HL-60/S4 treated with phorbol 12-myristate 13-acetate at 8.2 ng/mL for 4 days and 3 days (cell line): ENCODE data around the gene SLC44A5.
"Not testable (repeated sequence)": the region's sequence is repeated elsewhere in the genome, so short reads cannot be mapped to it uniquely, and the experiment has no call there.

Source experiments
- in situ Hi-C: fragments of 300-500 bp; cut with MboI; formaldehyde crosslinking; loops from 2 replicates; pipeline ENCODE4 v1.15.0; 2022; ENCODE audit warnings: low sequenced_read_pairs

SLC44A5 gene

DNA sequence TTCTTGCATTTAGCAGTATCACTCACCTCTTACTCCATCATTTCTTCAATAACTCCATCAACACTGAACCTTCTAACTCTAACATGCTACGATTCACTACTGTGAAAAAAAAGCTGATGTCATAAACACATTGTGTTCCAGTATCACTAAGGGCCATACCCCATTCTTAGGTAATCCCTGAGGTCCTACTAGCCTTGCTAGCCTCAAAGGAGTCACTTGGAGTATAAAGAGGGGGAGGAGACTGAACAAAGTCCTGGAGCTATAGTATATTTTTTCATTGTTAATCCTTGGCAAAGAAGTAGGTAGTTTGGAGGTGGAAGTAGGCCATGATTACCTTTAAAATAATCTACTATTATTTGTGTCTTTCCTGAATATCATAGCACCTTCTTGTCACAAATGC, at the start of gene SLC44A5:
Gene SLC44A5 (minus strand): TSS at position 101 of the 400 bp plus-strand sequence. CDS start 69,667 bp downstream, outside the sequence.
- in situ Hi-C loops: no loop called here

DNA sequence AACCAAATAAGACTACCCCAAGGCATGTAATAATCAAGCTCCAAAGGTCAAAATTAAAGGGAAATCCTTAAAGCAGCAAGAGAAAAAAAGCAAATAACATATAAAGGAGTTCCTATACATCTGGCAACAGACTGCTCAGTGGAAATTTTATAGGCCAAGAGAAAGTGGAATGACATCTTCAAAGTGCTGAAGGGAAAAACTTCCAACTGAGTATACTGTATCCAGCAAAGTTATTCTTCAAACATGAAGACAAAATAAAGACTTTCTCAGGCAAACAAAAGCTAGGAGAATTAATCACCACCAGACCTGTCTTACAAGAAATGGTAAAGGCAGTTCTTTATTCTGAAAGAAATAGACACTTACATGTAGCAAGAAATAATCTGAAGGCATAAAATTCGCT, 45.0 kb upstream of the SLC44A5 start:
- in situ Hi-C loops: no loop called here

GRCh38 chr1:75647183-75647582, 36.3 kb upstream of the SLC44A5 start:
- in situ Hi-C loops: not testable (repeated sequence)

DNA sequence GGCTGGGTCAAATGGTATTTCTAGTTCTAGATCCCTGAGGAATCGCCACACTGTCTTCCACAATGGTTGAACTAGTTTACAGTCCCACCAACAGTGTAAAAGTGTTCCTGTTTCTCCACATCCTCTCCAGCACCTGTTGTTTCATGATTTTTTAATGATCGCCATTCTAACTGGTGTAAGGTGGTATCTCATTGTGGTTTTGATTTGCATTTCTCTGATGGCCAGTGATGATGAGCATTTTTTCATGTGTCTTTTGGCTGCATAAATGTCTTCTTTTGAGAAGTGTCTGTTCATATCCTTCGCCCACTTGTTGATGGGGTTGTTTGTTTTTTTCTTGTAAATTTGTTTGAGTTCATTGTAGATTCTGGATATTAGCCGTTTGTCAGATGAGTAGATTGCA, 34.2 kb upstream of the SLC44A5 start:
- in situ Hi-C loops: not testable (repeated sequence)

- in situ Hi-C loops: no loop called here
Observed at GRCh38 chr1:75643460-75643859, 32.5 kb upstream of the SLC44A5 start.

DNA sequence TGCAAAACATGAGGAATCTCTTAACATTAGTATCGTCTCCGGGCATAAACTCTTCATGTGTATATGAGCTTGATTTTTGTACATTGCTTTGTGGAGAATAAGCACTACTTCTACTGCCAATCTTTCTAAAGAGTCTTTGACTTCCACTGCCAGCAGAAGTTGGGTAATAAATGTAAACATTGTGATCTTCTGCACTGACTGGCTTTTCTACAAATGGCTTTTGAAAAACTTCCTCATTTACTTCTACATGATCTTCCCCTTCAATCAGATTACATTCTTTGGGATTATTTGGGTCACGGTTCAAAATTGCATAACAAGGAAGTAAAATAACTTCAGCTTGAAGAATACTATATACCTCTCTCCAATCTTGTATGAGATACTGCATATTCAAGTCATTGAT, 30.4 kb upstream of the SLC44A5 start:
- in situ Hi-C loops: no loop called here

DNA sequence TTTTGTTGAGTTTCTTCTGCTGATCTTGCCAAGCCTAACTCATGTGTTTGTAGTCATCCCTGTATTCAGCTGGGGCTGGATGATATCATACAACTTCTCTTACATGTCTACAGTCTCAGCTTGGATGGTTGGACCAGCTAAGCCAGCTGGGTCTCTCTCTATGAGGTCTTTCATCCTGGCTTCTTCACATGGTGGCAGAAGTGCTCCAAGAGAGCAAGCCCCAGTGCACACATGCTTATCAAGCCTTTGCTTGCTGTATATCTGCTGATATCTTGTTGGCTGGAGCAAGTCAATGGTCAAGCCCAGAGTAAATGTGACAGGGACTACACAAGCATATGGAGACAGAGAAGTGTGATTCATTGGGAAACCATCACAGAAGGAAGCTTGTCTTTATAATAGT, 29.2 kb upstream of the SLC44A5 start:
- in situ Hi-C loops: no loop called here

DNA sequence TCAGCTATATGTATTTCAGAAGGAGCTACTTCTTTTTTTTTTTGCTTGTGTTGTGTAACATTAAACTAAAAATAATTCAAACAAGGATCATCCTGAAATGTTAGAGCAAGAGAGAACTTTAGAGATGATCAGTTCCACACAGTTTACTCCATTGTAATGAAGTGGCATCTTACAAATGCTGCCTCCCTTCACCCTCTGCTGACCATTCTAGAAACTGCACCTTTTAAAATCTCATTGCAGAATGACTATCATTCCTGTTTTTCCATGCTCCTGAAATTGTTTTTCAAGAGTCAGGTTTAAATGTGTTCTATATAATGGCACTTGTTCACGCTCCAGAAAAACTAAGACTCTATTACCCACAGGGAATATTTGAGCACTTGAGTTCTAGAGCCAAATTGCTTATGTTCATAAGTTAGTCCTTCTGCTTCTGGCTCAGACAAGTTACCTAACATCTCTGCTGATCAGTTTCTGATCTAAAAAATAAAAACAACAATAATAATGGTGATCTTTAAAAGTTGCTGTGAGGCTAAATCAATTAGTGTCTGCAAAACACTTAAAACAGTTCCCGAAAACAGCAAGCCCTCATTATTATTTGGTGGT, 21.5 kb upstream of the SLC44A5 start:
- in situ Hi-C loops: no loop called here

- in situ Hi-C loops: no loop called here
Observed at GRCh38 chr1:75630998-75631397, 20.1 kb upstream of the SLC44A5 start.

GRCh38 chr1:75630004-75630594, 19.2 kb upstream of the SLC44A5 start:
- in situ Hi-C loops: no loop called here

DNA sequence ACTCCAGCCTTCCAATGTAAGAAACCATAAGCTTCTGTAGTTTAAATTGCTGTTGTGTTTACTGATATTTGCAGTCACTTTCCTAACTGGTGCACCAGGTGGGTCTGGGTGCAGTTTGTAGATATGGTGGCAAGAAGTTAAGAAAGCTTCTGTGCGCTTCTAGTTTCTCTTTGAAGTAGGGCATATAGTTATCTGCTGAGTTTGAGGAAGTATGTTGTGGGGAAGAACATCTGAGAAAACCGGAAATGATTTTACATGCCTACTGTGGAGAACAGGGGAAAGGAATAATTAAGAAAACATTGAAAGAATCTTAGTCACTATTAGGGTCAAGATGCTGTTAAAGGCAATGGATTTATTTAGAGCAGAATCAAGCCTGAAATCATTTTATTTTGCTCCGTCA, 14.9 kb upstream of the SLC44A5 start:
- in situ Hi-C loops: no loop called here

DNA sequence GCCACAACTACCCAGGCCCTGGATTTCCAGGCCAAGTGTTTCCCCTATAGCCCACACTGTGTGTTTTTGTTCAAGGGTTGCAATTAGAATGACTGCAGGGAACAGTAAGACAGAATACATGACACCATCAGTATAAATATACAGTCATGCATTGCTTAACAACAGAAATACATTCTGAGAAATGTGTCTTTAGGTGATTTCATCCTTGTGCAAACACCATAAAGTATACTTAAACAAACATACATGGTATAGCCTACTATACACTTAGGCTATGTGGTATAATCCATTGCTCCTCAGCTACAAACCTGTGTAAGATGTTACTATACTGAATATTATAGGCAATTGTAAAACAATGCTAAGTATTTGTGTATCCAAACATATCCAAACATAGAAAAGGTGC, 7.5 kb upstream of the SLC44A5 start:
- in situ Hi-C loops: no loop called here

DNA sequence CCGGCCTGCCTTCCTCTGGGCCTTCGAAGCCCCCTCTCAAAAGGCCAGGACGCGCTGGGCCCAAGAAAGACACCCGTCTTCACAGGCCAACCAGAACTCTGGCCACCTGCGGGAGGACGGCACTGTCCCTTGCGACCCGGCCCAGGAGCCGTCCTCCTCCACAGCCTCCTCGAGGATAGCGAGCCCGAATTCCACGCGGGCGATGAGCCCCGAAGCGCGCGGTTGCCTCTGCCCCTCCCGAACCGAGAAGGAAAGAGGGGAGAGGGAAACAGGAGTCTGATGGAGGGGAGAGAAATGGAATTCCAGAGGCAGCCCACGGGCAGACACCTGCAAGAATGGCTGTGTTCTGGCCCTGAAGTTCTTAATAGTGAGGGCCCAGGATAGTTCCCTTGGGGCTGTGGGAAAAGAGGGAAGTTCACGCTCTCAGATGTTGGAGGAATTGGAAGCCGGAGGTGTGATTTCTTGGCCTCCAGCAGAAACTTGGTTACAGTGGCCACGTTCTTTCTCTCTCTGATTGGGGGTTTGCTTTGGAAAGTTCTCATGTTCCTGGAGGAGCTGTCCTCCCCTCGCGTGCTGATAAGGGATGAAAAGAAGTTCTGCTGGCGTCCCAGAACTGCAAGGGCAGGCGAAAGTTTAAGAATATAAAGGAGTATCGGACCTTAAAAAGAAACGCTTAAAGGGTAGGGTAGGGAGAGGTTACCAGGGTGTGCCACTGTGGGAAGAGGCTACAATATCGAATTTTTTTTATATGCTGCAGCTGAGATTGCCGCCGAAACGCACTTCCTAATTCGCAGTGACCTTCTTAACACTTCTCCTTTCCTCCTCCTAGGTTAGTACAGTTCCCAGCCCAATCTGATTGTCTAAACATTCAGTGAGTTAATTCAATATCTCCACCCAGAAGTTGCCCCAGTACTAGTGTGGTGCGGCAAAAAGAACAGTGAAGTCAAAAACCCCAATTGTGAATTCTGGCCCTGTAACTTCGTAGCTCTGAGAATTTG, 5.8 kb upstream of the SLC44A5 start:
- in situ Hi-C loops: no loop called here

- in situ Hi-C loops: no loop called here
Observed at GRCh38 chr1:75615613-75616435, 4.9 kb upstream of the SLC44A5 start.

DNA sequence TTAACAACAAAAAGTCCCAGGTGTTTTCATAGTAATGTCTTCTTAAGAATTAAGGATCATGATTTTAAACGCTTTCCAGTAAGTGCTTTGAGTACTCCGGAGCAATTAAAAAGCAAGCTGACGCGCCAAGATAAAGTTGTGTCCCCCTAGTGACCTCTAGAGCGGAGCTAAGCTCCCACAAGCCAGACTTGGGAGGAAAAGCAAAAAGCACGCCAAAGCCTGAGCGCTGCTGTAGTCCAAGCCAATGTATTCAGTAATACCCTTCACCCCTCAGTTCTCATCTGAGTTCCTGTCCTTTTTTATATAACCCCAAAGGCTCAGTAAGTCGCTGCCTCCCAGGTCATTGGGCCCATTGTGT, 3.5 kb upstream of the SLC44A5 start:
- in situ Hi-C loops: no loop called here

GRCh38 chr1:75613916-75614315, 3.0 kb upstream of the SLC44A5 start:
- in situ Hi-C loops: no loop called here

GRCh38 chr1:75612976-75613375, 2.1 kb upstream of the SLC44A5 start:
- in situ Hi-C loops: no loop called here

GRCh38 chr1:75602486-75602885, 8.4 kb downstream of the SLC44A5 start:
- in situ Hi-C loops: no loop called here

GRCh38 chr1:75600781-75601180, 10.1 kb downstream of the SLC44A5 start:
- in situ Hi-C loops: no loop called here

DNA sequence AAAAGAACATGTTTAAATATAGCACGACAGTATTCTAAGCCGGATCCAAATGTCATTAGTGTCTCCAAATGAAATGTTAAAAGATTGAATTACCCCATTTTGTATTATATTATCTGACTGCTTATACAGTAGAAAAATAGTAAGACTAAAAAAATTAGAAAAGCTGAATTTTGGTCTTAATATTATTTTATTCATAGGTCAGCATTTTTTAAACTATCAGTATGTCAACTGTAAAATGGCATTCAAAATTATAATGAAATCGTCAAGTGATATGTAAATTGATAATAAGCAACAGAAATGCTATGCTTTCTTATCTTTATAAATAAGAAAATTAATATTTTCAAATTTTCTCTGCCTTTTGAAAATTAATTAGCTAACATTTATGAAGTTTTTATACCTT, 16.6 kb downstream of the SLC44A5 start:
- in situ Hi-C loops: no loop called here

DNA sequence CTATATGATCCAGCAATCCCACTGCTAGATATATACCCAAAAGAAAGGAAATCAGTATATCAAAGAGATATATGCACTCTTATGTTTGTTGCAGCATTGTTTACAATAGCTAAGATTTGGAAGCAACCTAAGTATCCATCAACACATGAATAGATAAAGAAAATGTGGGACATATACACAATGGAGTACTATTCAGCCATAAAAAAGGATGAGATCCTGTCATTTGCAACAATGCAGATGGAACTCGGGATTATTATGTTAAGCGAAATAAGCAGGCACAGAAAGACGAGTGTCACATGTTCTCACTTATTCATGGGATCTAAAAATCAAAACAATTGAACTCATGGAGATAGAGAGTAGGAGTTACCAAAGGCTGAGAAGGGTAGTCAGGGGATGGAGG, 17.5 kb downstream of the SLC44A5 start:
- in situ Hi-C loops: not testable (repeated sequence)
